H1 (cell line): ENCODE measurements around the gene INSYN2A. TPM values are rescaled to one million over a fixed set of nuclear protein-coding genes. Genes with fewer than 3 reads are reported as not detected.

Source experiments
- SIRT6 ChIP-seq: IDR thresholded peaks from one replicate; pipeline ENCODE4 v1.7.1; 2012; ENCODE audit warnings: low read length, inconsistent platforms
- polyA plus RNA-seq, 7 experiments: library from polyadenylated mRNA; depleted of rRNA in 3 of 7; stranded (reverse) in 5 of 7; unstranded in 2 of 7; fragments of >200 nt in 5 of 7; fragments of 200-250 nt in 2 of 7; gene quantifications; 1 replicate in 5 of 7; 2 replicates in 1 of 7; 4 replicates in 1 of 7; pipeline versions ENCODE4 v1.2.1 to v1.2.3, GENCODE V29; 2011 to 2013; ENCODE audit warnings: missing spikeins in 2 of 7, mixed read lengths in 2 of 7
- total RNA-seq: library from RNA; stranded (reverse); fragmentation: NEBNext Ultra II Directional; extraction: Animal tissue kit (Norgen Biotek cat#: 25700); gene quantifications from 2 replicates; pipeline ENCODE4 v1.2.1, GENCODE V29; 2021

The INSYN2A gene
- total and polyA plus RNA-seq, 2 of the 8 experiments (the other 6 are each of a cell fraction or from before 2014, with no cell fraction given), result 0.11 to 0.19 TPM

GRCh38 chr10:127195571-127196281 lies 665 bp downstream of the INSYN2A start (continued):
- TF ChIP-seq SIRT6, result no peak
